T47D (cell line): ENCODE data around the gene REEP5.
A peak's percentile ranks its signal among the peaks of the same experiment; 100 is the strongest.

Experiments
- DNase-seq, 2 experiments: peaks; one replicate each; pipeline versions ENCODE4 v3.0.0 to v3.0.0-alpha.2; 2011 to 2012; ENCODE audit warnings: low read depth in 1 of 2, low spot score in 1 of 2
- JUND ChIP-seq: IDR thresholded peaks from 2 replicates; pipeline ENCODE4 v1.6.1; 2012; ENCODE audit warnings: low read depth
- in situ Hi-C: cut with HindIII; loops from 2 replicates; pipeline ENCODE4 v1.10.0; 2016; ENCODE audit warnings: low sequenced_read_pairs, low pct_unique_long_range_greater_than_20kb

The REEP5 gene

DNA sequence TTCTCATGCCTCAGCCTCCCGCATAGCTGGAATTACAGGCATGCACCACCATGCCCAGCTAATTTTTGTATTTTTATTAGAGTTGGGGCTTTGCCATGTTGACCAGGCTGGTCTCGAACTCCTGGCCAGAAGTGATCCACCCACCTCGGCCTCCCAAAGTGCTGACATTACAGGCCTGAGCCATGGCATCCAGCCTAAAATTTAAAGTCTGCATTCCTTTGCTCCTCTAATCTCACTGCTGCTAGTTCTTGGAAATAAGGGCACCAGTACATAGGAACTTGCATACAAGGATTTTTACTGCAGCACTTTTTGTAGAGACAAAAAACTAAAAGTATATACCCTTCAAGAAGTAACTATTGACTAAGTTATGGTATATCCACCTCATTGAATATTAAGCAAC, 34.6 kb upstream of the REEP5 start:
- DNase-seq = peak in 1 of 2 experiments; percentile 78
- no peak for TF ChIP-seq JUND
- in situ Hi-C loops = no loop called here

DNA sequence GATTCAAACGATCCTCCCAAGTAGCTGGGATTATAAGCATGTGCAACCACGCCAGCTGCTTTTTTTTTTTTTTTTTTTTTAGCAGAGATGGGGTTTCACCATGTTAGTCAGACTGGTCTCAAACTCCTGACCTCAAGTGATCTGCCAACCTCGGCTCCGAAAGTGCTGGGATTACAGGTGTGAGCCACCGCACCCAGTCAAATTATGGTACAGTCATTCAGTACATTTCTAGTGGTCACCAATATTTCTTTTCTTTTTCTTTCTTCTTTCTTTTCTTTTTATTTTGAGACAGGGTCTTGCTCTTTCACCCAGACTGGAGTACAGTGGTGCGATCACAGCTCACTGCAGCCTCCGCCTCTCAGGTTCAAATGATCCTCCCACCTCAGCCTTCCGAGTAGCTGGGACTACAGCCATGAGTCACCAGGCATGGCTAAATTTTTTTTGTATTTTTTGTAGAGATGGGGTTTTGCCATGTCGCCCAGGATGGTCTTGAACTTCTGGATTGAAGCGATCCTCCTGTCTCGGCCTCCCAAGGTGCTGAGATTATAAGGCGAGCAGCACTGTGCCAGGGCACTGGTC, 29.2 kb upstream of the REEP5 start:
- in situ Hi-C loops = no loop called here
- no peak for DNase-seq
- no peak for TF ChIP-seq JUND

DNA sequence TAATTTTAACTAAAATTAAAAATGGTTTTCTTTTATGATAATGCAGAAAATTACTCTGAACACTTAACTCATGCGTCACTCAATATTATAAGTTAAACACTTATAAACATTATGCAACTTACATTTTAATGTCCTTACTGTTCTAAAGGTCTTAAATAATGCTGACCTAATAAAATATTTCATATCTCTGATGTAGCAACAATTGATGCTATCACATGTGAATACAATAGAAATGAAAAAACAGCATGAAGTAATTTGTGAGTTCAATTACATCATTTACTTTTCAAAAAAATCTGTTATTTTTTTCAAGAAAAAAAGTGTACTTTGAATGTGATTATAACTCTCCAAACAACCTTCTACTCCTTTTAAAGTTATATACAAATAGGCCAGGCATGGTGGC, 26.4 kb upstream of the REEP5 start:
- DNase-seq = no peak
- TF ChIP-seq JUND = no peak
- in situ Hi-C loops = no loop called here

DNA sequence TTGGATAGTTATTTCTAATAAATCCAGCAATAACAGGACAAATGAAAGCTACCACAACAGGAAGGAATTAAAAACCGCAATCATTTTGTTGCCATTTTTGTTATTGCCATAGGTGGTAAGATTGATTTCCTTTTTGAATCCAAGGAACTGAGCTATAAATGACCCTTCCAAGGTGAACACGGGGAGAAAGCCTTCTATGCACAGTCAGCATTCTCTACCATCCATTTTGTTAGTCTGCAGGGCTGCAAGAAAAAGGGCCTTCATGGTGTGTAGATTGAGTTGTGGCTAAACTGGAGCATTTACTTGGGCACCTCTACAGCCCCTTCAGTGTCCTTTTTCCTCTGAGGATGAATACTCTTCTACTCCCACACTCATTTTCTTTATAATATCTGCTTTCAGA, 18.6 kb upstream of the REEP5 start:
- DNase-seq = no peak
- no peak for TF ChIP-seq JUND
- in situ Hi-C loops = no loop called here

DNA sequence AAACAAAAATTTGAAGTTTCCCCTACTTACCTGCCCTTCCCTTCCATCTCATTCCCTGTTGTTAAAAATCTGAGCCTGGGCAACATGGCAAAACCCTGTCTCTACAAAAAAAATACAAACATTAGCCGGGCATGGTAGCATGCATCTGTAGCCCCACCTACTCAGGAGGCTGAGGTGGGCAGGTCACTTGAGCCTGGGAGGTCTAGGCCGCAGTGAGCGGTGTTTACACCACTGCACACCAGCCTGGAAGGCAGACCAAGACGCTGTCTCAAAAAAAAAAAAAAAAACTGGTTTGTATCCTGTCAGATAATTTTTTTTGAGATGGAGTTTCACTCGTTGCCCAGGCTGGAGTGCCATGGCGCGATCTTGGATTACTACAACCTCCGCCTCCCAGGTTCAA, 16.3 kb upstream of the REEP5 start:
- no peak for DNase-seq
- TF ChIP-seq JUND = no peak
- in situ Hi-C loops = no loop called here

DNA sequence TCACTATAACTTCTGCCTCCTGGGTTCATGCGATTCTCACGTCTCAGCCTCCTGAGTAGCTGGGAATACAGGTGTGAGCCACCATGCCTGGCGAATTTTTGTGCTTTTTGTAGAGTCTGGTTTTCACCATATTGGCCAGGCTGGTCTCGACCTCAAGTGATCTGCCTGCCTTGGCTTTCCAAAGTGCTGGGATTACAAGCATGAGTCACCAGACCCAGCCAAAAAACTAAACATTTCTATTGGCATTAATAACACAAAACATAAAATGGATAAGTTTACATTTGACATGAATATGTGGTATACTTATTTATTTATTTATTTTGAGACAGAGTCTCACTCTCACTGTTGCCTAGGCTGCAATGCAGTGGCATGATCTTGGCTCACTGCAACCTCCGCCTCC, 13.6 kb upstream of the REEP5 start:
- no peak for DNase-seq
- in situ Hi-C loops = no loop called here
- TF ChIP-seq JUND = no peak

DNA sequence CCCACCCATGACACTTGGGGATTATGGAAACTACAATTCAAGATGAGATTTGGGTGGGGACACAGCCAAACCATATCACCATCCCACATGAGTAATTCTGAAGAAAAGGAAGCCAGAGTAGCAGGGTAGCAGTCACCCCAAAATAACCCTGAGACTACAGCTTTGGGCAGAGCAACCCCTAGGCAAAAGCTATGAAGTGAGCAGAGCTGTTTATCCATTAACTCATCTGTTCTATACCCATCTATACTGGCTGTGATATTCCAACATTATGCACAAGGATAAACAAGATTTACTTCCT, 12.3 kb upstream of the REEP5 start:
- in situ Hi-C loops = no loop called here
- DNase-seq = no peak

DNA sequence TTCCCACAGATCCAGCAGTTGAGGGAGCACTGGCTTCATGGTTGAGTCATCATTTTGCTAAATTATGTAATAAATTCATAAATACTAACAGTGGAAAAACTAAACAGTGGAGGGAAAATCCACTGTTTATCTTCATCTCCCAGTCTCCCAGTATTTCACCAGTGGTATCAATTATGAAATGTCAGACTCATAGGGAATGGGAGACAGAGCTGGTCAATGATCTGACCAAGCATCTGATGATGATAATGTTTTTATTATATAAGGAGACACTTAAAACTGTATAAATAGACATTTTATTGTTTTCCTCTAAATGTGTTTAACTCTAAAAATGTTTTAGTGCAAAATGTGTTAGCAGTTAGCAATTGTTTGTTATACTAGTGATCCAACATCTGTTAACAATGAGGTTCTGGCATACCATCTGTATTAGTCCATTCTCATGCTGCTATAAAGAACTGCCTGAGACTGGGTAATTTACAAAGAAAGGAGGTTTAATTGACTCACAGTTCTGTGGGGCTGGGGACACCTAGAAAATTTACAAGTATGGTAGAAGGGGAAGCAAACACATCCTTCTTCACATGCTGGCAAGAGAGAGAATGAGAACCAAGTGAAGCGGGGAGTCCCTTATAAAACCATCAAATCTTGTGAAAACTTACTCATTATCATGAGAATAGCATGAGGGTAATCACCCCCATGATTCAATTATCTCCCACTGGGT, 11.8 kb upstream of the REEP5 start:
- no peak for DNase-seq
- no peak for TF ChIP-seq JUND
- in situ Hi-C loops = no loop called here

More for the DNA sequence above, 12.3 kb upstream of the REEP5 start:
- no peak for TF ChIP-seq JUND

DNA sequence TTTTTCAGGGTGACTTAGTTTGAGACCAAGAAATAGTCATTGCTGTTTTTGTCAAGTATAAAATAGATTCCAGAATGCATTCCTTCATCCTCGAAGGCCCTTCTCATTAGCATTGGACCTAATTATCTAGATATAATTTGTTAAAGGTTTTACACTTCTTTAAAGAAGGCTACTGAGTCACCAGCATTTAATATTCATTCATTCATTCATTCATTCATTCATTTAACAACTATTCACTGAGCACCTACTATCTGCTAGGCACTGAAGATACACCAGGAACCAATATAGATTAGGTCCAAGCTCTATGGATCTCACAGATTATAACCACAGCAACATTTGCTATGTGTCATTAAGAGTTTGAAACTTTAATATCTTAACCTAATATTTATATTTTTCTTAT, 11.1 kb upstream of the REEP5 start:
- no peak for DNase-seq
- in situ Hi-C loops = no loop called here
- TF ChIP-seq JUND = no peak

DNA sequence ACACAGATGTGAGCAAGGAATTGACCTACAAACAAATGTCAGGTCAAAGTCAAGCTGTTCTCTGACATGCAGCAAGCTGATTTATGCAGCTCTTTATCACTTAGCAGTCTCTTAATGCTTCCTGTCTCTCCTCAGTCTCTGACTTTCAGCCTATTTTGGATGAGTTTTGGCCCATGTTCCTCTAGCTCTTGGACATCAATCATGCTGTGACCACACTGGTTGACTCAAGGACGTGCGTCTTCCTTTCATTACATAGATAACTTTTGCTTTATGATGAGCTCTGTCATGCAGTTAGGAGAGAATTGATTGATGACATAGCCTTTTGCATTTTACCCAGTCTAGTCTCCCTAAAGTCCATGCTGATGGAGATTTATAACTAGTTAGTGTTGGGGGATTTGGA, 9.4 kb upstream of the REEP5 start:
- DNase-seq = no peak
- in situ Hi-C loops = no loop called here
- no peak for TF ChIP-seq JUND

DNA sequence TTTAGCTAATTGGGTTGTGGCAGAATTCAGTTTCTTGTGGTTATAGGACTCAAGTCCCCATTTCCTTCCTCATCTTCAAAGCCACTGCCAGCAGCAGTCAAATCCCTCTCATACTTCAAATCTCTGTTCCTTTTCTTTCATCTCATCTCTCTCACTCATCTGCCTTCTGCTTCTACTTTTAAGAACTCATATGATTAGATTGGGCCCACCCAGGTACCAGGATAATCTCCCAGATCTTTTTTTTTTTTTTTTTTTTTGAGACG, 8.0 kb upstream of the REEP5 start:
- in situ Hi-C loops = no loop called here
- no peak for DNase-seq
- TF ChIP-seq JUND = no peak

DNA sequence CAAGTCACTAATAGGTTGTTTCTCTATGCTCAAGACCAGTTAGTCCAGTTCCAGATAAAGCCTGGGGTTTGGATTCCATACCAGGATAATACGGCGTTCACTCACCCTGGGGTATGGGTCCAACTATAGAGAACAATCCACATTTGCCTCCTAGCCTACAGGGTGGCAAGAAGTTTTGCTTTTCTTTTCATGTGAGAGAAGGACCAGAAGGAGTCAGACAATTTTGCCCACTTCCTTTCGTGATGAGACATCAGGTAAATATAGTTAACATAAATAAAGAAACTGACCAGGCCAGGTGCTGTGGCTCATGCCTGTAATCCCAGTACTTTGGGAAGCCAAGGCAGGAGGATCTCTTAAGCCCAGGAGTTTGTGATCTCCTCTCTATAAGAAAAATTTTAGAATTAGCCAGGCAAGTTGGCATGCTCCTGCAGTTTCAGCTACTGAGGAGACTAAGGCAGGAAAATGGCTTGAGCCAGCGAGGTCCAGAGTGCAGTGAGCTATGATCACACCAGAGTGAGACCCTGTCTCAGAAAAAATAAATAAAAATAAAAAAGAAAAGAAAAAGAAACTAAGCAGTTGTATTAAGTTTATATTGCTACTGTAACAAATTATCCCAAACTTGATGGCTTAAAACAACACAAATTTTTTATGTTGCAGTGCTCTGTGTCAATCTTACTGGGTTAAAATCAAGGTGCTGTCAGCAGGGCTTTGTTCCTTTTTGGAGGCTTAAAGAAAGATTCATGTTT, 7.5 kb upstream of the REEP5 start:
- TF ChIP-seq JUND = no peak
- in situ Hi-C loops = no loop called here
- DNase-seq = peak in 1 of 2 experiments; percentile 72

DNA sequence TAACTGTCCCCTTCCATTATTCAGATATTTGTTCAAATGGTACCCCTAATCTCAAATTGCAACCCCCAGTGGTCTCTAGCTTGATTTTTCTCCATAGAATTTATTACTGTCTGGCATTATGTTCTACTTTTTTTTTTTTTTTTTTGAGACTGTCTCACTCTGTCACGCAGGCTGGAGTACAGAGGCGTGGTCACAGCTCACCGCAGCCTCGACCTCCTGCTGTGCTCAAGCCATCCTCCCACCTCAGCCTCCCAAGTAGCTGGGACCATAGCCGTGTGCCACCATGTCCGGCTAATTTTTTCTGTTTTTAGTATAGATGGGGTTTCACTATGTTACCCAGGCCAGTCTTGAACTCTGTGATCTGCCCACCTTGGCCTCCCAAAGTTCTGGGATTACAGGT, 2.0 kb upstream of the REEP5 start:
- TF ChIP-seq JUND = no peak
- in situ Hi-C loops = no loop called here
- no peak for DNase-seq
